Measurements from ENCODE around the gene DNASE2. TPM values are rescaled to one million over a fixed set of nuclear protein-coding genes. Genes with fewer than 3 reads are reported as not detected.

DNASE2 gene
- total RNA-seq, 2 experiments from 2014 or later = 10.4 to 11.1 TPM

GRCh38 chr19:12866416-12867119 lies 14.7 kb downstream of the DNASE2 start:
- Mint-ChIP-seq H3K27me3 (peaks cover 7% of the 10 kb centered on the region), H3K9me3 (no peaks in the 10 kb centered on the region), H3K4me3 (peak overlapping the region; percentile 77), H3K36me3 (ENCODE audit: low read depth) (no peaks in the 10 kb centered on the region), H3K4me1 (ENCODE audit: low read depth) (peaks cover 9% of the 10 kb centered on the region), H3K27ac (no peak overlapping the region)
- no peaks in the 10 kb centered on the region for H3K9me3 ChIP-seq (ENCODE audit: control insufficient read depth in 1 of 2, insufficient read depth in 1 of 2, low read length in 2 of 2)
- peak in 1 of 14 experiments; percentile 20 for DNase-seq
- intact Hi-C loops (cut with DNase I, micrococcal nuclease) = no loop called here
- no peak overlapping the region for H3K27ac ChIP-seq (ENCODE audit: low read depth in 1 of 2, low read length in 2 of 2)
- no peak overlapping the region for H3K4me3 ChIP-seq (ENCODE audit: low read length)
- H3K36me3 ChIP-seq (ENCODE audit: insufficient read depth, low read length) = no peaks in the 10 kb centered on the region
- peaks cover 11% of the 10 kb centered on the region for H3K4me1 ChIP-seq (ENCODE audit: insufficient read depth, low read length)
- no peaks in the 10 kb centered on the region for H3K27me3 ChIP-seq (ENCODE audit: control insufficient read depth in 1 of 2, insufficient read depth in 2 of 2, low read length in 2 of 2)
- ChIA-PET POLR2A (interaction anchor here (1.4 kb wide), 1 partner anchor 24 kb away, joined by 5 read pairs; the partner anchor contains the start of gene GCDH), CTCF (no interaction called here)
- no peak for ATAC-seq (ENCODE audit: poor library complexity)
- TF ChIP-seq CTCF (IDR thresholded peaks at IDR 0.05) = no peak

- Mint-ChIP-seq H3K4me1 (ENCODE audit: low read depth) (peaks cover 9% of the 10 kb centered on the region), H3K27ac (no peak overlapping the region), H3K9me3 (no peaks in the 10 kb centered on the region), H3K27me3 (peaks cover 12% of the 10 kb centered on the region), H3K36me3 (ENCODE audit: low read depth) (no peaks in the 10 kb centered on the region), H3K4me3 (peak overlapping the region; percentile 23)
- peaks cover 11% of the 10 kb centered on the region for H3K4me1 ChIP-seq (ENCODE audit: insufficient read depth, low read length)
- H3K4me3 ChIP-seq (ENCODE audit: low read length) = no peak overlapping the region
- POLR2A ChIA-PET = no interaction called here
- H3K36me3 ChIP-seq (ENCODE audit: insufficient read depth, low read length) = no peaks in the 10 kb centered on the region
- intact Hi-C loops (cut with DNase I, micrococcal nuclease) = no loop called here
- H3K27ac ChIP-seq (ENCODE audit: low read depth in 1 of 2, low read length in 2 of 2) = no peak overlapping the region
- ATAC-seq (ENCODE audit: poor library complexity) (no peak), DNase-seq (no peak)
- H3K27me3 ChIP-seq (ENCODE audit: control insufficient read depth in 1 of 2, insufficient read depth in 2 of 2, low read length in 2 of 2) = no peaks in the 10 kb centered on the region
- no peaks in the 10 kb centered on the region for H3K9me3 ChIP-seq (ENCODE audit: control insufficient read depth in 1 of 2, insufficient read depth in 1 of 2, low read length in 2 of 2)
- no peak for TF ChIP-seq CTCF (IDR thresholded peaks at IDR 0.05)
- CTCF ChIA-PET = interaction anchor here (0.9 kb wide), 1 partner anchor 100 kb away, joined by 3 read pairs; no protein-coding TSS in a partner anchor
These were observed 15.4 kb downstream of the DNASE2 start for GRCh38 chr19:12865746-12866415.

DNA sequence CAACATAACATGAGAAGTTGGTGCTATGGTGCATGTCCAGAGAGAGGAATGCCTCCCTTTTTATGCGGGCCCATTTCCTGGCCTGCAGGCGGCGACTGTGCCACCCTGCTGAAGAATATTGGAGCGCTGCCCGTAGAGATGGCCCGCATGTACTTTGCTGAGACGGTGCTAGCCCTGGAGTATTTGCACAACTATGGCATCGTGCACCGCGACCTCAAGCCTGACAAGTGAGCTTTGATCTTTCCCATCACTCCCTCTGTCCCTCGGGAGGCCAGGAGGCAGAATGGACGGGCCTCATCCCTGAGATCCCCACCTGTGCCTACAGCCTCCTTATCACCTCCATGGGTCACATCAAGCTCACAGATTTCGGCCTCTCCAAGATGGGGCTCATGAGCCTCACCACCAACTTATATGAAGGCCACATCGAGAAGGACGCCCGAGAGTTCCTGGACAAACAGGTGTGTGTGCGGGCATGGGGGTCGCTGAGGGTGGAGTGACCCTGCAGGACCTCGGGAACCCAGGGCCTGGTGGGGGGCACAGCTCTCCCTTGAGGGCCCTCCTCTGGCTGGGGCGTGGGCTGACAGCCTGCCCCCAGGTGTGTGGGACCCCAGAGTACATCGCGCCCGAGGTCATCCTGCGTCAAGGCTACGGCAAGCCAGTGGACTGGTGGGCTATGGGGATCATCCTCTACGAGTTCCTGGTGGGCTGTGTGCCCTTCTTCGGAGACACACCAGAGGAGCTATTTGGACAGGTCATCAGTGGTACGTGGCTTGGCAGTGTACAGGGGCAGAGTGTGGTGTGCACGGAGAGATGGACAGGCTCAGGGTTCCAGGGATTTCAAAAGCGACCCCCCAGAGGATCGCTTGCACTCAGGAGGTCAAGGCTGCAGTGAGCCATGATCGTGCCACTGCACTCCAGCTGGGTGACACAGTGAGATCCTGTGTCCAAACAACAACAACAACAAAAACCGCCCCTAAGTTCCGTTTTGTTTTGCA lies 16.2 kb downstream of the DNASE2 start:
- no peaks in the 10 kb centered on the region for H3K36me3 Mint-ChIP-seq (ENCODE audit: low read depth)
- peaks cover 11% of the 10 kb centered on the region for H3K4me1 ChIP-seq (ENCODE audit: insufficient read depth, low read length)
- no peak overlapping the region for H3K27ac ChIP-seq (ENCODE audit: low read depth in 1 of 2, low read length in 2 of 2)
- peaks cover 12% of the 10 kb centered on the region for H3K27me3 Mint-ChIP-seq
- no peak for TF ChIP-seq CTCF (IDR thresholded peaks at IDR 0.05)
- H3K4me3 ChIP-seq (ENCODE audit: low read length) = no peak overlapping the region
- no peaks in the 10 kb centered on the region for H3K27me3 ChIP-seq (ENCODE audit: control insufficient read depth in 1 of 2, insufficient read depth in 2 of 2, low read length in 2 of 2)
- intact Hi-C loops (cut with DNase I, micrococcal nuclease) = no loop called here
- H3K4me1 Mint-ChIP-seq (ENCODE audit: low read depth) = peaks cover 9% of the 10 kb centered on the region
- ATAC-seq (ENCODE audit: poor library complexity) (no peak), DNase-seq (peak in 1 of 14 experiments; percentile 17)
- no peaks in the 10 kb centered on the region for H3K9me3 Mint-ChIP-seq
- CTCF ChIA-PET = interaction anchor here (0.9 kb wide), 1 partner anchor 101 kb away, joined by 3 read pairs; no protein-coding TSS in a partner anchor
- no peaks in the 10 kb centered on the region for H3K36me3 ChIP-seq (ENCODE audit: insufficient read depth, low read length)
- H3K9me3 ChIP-seq (ENCODE audit: control insufficient read depth in 1 of 2, insufficient read depth in 1 of 2, low read length in 2 of 2) = no peaks in the 10 kb centered on the region
- peak overlapping the region; percentile 20 for H3K4me3 Mint-ChIP-seq
- no peak overlapping the region for H3K27ac Mint-ChIP-seq
- POLR2A ChIA-PET = no interaction called here
